ENCODE measurements around the gene ATP6AP2.
A peak's percentile ranks its signal among the peaks of the same experiment; 100 is the strongest.
"Not testable (repeated sequence)": the region's sequence is repeated elsewhere in the genome, so short reads cannot be mapped to it uniquely, and the experiment has no call there.

Gene ATP6AP2

DNA sequence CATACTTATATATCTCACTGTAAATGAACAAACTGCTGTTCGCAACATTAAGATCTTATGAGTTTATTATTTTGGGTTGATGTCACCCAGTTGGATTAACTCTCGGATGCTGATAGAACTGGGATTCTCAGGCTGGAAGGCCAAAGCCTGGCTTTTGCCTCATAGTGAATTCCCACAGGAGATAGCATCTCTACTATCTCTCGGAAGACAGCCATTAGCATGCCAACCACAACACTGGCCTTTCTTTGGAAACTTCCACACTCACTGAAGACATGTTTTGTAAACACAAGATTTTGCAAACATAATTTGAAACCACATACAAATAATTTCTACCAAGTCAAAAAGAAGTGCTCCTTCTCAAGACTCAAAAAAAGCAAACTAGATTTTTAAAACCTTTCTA is 4.5 kb upstream of the ATP6AP2 start:
- DNase-seq (ENCODE audit: low spot score), result no peak

DNA sequence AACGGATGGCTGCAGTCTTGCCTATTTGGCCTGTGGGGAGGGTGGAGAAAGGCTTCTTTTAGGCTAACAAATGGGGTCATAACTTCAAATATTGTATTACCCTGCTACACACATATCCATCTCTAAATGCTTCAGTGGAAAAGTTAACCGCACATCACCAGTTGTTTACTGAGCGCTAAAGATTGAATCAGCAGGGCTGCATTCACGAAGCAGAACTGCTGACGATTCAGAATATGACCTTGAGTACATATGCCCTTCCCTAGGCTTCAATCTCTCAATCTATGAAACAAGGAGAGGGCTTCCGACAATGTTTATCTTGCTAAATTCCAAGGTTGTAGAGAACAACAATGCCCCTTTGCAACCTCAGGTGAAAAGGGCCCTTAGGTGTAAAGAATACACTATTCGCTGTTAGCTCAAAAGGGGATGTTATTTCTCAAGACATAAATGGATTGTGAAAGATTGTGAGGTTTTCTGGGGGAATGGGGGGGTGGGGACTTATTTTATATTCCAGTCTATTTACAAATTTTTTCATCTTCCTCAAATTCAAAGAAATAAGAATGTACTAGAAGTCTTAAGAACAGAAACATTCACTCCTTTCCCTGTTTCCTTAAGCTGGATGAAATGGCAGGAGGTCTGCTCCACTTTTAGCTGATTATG is 2.6 kb upstream of the ATP6AP2 start:
- no peak for DNase-seq (ENCODE audit: low spot score)

DNA sequence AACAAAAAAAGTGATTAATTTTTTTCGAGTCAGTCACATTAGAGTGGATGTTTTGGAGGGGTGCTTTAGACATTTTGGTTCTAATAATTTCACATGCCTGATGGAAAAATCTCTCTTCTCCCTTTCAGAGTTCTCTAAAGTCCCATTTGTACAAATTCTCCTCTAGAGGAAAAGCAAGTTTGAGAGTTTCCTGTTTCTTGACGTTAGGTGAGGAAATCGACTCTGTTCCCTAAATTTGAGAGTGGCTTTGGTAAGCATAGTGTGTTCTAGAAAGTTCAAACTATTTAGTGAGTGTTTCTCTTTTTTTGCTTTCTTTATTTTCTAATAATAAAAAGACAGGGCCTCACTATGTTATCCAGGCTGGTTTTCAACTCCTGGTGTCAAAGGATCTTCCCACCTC is 1.6 kb upstream of the ATP6AP2 start:
- DNase-seq (ENCODE audit: low spot score), result no peak

GRCh38 chrX:40579900-40580536 is 752 bp upstream of the ATP6AP2 start:
- DNase-seq (ENCODE audit: low spot score), result no peak

GRCh38 chrX:40581336-40581920 is 658 bp downstream of the ATP6AP2 start:
- DNase-seq (ENCODE audit: low spot score), result peak; percentile 6

DNA sequence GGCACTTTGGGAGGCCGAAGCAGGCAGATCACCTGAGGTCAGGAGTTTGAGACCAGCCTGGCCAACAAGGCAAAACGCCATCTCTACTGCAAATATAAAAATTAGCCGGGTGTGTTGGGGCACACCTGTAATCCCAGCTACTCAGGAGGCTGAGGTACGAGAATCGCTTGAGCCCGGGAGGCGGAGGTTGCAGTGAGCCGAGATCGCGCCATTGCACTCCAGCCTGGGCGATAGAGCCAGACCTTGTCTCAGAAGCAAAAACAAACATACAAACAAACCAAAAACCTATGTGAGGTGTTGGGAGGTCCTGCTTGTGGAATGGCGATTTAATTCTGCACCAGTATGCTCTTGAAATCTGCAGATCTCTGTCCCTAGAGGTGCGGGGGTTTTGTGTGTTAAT is 1.4 kb downstream of the ATP6AP2 start:
- DNase-seq (ENCODE audit: low spot score), result not testable (repeated sequence)

- DNase-seq (ENCODE audit: low spot score), result no peak
These were observed 2.0 kb downstream of the ATP6AP2 start for GRCh38 chrX:40582811-40583210.

DNA sequence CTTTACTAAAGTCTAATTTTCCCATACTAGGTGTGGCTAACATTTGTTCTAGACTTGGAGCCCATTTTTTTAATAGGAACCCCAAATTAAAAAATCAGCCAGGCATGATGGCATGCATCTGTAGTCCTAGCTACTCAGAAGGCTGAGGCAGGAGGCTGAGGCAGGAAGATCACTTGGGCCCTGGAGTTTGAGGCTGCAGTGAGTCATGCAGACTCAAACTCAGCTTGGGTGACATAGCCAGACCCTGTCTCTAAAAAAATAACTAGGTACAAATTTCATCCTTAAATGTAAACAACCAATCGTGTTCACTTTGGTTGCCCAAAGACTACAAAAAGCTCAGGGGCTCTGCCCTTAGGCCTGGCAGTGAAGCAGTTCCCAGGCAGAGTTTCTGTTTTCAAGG is 6.9 kb downstream of the ATP6AP2 start:
- DNase-seq (ENCODE audit: low spot score), result not testable (repeated sequence)

GRCh38 chrX:40589616-40590321 is 9.0 kb downstream of the ATP6AP2 start:
- DNase-seq (ENCODE audit: low spot score), result not testable (repeated sequence)

- no peak for DNase-seq (ENCODE audit: low spot score)
These were observed 22.7 kb downstream of the ATP6AP2 start for GRCh38 chrX:40603446-40603845.

DNA sequence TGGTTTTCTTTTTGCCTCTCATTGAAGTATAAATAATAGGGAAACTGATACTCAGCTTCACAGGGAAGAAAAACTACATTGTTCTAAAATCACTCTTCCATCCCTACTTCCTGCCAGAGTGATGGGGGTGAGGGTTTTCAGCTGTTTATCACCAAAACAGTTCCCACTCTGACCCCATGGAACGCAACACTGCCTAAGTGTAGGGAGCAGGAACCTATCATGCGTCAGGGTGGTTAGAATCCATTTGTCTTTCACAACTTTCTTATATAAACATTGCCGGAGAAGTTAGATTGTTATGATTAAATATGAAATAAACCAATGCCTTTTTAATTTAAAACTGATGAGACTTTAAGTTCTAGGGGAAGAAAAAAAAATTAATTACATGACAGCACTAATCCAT is 26.6 kb downstream of the ATP6AP2 start:
- no peak for DNase-seq (ENCODE audit: low spot score)

- no peak for DNase-seq (ENCODE audit: low spot score)
These were observed 31.7 kb downstream of the ATP6AP2 start for GRCh38 chrX:40612511-40612910.

- no peak for DNase-seq (ENCODE audit: low spot score)
These were observed 35.2 kb downstream of the ATP6AP2 start for GRCh38 chrX:40615976-40616375.

DNA sequence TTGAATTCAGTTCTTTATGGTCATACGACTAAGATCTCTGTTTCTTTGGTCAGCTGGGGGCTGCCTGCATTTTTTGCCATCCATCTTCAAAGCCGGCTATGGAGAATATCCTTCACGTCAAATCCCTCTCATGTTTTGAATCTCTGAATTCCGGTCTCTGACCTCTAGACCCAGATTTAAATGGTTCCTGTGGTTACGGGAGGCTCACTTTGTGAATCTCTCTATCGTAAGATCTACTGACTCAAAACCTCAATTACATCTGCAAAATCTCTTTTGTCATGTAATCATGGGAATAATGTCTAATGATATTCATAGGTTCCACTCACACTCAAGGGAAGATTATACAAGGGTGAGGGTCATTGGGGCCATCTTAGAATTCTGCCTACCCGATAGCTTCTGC is 36.8 kb downstream of the ATP6AP2 start:
- DNase-seq (ENCODE audit: low spot score), result no peak

- no peak for DNase-seq (ENCODE audit: low spot score)
These were observed 41.8 kb downstream of the ATP6AP2 start for GRCh38 chrX:40622479-40623138.

DNA sequence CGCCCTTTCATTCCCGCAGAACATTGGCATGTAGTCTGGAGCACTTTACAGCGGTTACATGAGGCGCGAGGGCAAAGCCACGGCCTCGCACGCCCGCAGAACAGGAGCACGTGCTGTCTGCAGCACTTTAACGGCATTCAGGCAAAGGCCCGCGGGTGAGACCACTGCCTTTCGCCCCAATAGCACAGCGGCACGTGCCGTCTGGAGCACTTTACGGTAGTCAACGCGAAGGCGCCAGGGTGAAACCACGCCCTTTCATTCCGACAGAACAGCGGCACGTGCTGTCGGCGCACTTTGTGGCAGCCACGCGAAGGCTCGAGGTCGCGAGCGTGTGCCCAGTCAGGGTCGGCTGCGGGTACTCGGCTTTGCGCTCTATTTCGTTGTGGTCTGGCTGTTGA is 42.4 kb downstream of the ATP6AP2 start, which contains the start of gene MPC1L:
MPC1L (plus strand) TSS at position 290 of the 398 bp plus-strand sequence. CDS start 138 bp downstream, outside the sequence.
- DNase-seq (ENCODE audit: low spot score), result no peak

GRCh38 chrX:40623665-40624064 is 42.9 kb downstream of the ATP6AP2 start:
- DNase-seq (ENCODE audit: low spot score), result no peak

DNA sequence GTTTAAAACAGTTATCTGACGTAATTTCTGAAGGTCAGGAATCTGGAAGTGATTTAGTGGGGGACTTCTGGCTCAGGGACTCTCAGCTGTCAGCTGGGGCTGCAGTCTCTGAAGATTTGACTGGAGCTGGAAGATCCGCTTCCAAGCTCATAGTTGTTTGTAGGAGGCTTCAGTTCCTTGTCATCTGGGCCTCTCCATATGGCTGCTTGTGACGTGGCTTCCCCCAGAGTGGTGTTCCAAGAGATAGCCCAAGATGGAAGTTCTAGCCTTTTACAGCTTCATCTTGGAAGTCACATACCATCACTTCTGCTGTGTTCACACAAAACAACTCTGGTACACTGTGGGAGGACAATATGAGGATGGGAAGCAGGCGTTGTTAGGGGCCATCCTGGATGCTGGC is 44.5 kb downstream of the ATP6AP2 start:
- DNase-seq (ENCODE audit: low spot score), result no peak

DNA sequence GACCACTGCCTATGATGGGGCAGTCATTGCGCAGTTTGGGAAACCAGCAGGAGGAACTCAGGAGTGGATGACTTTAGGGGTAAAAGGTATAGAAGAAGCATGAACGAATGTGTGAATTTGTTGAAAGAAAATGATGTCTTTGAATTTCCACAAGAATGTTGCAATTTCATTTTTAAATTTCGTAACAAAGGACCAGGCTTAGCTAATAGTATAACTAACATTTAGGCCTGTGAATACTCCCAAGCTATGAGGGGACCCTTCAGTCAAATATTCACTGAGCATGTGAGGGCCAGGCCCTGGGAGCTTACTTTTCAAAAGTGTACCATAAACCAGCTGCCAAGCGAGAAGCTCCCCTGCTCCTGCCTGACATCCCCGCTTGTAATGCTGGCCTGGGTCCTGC is 47.7 kb downstream of the ATP6AP2 start:
- DNase-seq (ENCODE audit: low spot score), result no peak

- no peak for DNase-seq (ENCODE audit: low spot score)
These were observed 51.4 kb downstream of the ATP6AP2 start for GRCh38 chrX:40632199-40632598.

GRCh38 chrX:40637687-40638086 is 56.9 kb downstream of the ATP6AP2 start:
- DNase-seq (ENCODE audit: low spot score), result no peak

GRCh38 chrX:40644176-40644575 is 63.4 kb downstream of the ATP6AP2 start:
- no peak for DNase-seq (ENCODE audit: low spot score)

All from germinal center (tissue), 1 donor.